ELR (cell line): ENCODE measurements around the gene SNAPC4.

Source experiments
- DNase-seq: peaks from one replicate; pipeline ENCODE4 v3.0.0-alpha.2; 2015; ENCODE audit warnings: low read depth

Gene SNAPC4

GRCh38 chr9:136392538-136393449 is 7.2 kb downstream of the SNAPC4 start:
- DNase-seq, result no peak

- no peak for DNase-seq
These were observed 8.0 kb downstream of the SNAPC4 start for GRCh38 chr9:136391737-136392537.

GRCh38 chr9:136389396-136389795 is 10.6 kb downstream of the SNAPC4 start:
- DNase-seq, result no peak

- no peak for DNase-seq
These were observed 12.8 kb downstream of the SNAPC4 start for GRCh38 chr9:136387217-136387616.

GRCh38 chr9:136386018-136386417 is 14.0 kb downstream of the SNAPC4 start:
- no peak for DNase-seq

- DNase-seq, result no peak
These were observed 15.0 kb downstream of the SNAPC4 start for GRCh38 chr9:136385015-136385414.

- DNase-seq, result no peak
These were observed 16.5 kb downstream of the SNAPC4 start for GRCh38 chr9:136383436-136383835.

GRCh38 chr9:136381966-136382513 is 17.9 kb downstream of the SNAPC4 start:
- DNase-seq, result no peak

GRCh38 chr9:136381311-136381710 is 18.7 kb downstream of the SNAPC4 start:
- no peak for DNase-seq

- no peak for DNase-seq
These were observed 19.6 kb downstream of the SNAPC4 start for GRCh38 chr9:136380381-136380780.

GRCh38 chr9:136379891-136380290 is 20.1 kb downstream of the SNAPC4 start:
- DNase-seq, result no peak

GRCh38 chr9:136379401-136379800 is 20.6 kb downstream of the SNAPC4 start:
- no peak for DNase-seq

- no peak for DNase-seq
These were observed 21.0 kb downstream of the SNAPC4 start for GRCh38 chr9:136379003-136379287.

- DNase-seq, result no peak
These were observed 21.6 kb downstream of the SNAPC4 start for GRCh38 chr9:136378170-136379002.

GRCh38 chr9:136377341-136378169 is 22.4 kb downstream of the SNAPC4 start:
- no peak for DNase-seq

- DNase-seq, result no peak
These were observed 23.5 kb downstream of the SNAPC4 start for GRCh38 chr9:136376457-136376856.

GRCh38 chr9:136375096-136375495 is 24.9 kb downstream of the SNAPC4 start:
- DNase-seq, result no peak

GRCh38 chr9:136374183-136374575 is 25.8 kb downstream of the SNAPC4 start:
- DNase-seq, result no peak

GRCh38 chr9:136373300-136374182 is 26.4 kb downstream of the SNAPC4 start, which contains the start of gene CARD9:
Gene CARD9 (minus strand): TSS chr9:136373669. CDS start chr9:136372078, 1,591 bp downstream.
- DNase-seq, result no peak
